Osteocyte (in vitro differentiated cells): ENCODE data around the gene ATF7IP2. TPM values are rescaled to one million over a fixed set of nuclear protein-coding genes. Genes with fewer than 3 reads are reported as not detected.
"Not testable (repeated sequence)": the region's sequence is repeated elsewhere in the genome, so short reads cannot be mapped to it uniquely, and the experiment has no call there.

Experiments
- DNase-seq: peaks from one replicate; pipeline ENCODE4 v3.0.0; 2021; ENCODE audit warnings: mixed read lengths; ENCODE audit not compliant: unreplicated experiment; ENCODE audit errors: extremely low spot score
- H3K27ac Mint-ChIP-seq: one replicate; pipeline ENCODE4 v1.8.0; 2021; ENCODE audit warnings: mild to moderate bottlenecking, mixed read lengths; ENCODE audit not compliant: unreplicated experiment
- H3K27me3 Mint-ChIP-seq: one replicate; pipeline ENCODE4 v1.8.0; 2021; ENCODE audit warnings: mixed read lengths; ENCODE audit not compliant: unreplicated experiment
- H3K36me3 Mint-ChIP-seq: one replicate; pipeline ENCODE4 v1.8.0; 2021; ENCODE audit warnings: mixed read lengths; ENCODE audit not compliant: unreplicated experiment
- H3K4me1 Mint-ChIP-seq: one replicate; pipeline ENCODE4 v1.8.0; 2021; ENCODE audit warnings: mixed read lengths; ENCODE audit not compliant: unreplicated experiment
- H3K4me3 Mint-ChIP-seq: one replicate; pipeline ENCODE4 v1.8.0; 2021; ENCODE audit warnings: mild to moderate bottlenecking, moderate library complexity, mixed read lengths; ENCODE audit not compliant: unreplicated experiment
- H3K9me3 Mint-ChIP-seq: one replicate; pipeline ENCODE4 v1.8.0; 2021; ENCODE audit warnings: mixed read lengths; ENCODE audit not compliant: unreplicated experiment
- CTCF ChIP-seq: fragments of 200-600 bp; sonication (generic); IDR thresholded peaks from 2 replicates; pipeline ENCODE4 v1.5.0; 2021; ENCODE audit warnings: antibody characterized with exemption, mild to moderate bottlenecking, moderate library complexity
- total RNA-seq: library from RNA; stranded (reverse); gene quantifications from 2 replicates; pipeline ENCODE4 v1.2.1, GENCODE V29; 2021

The ATF7IP2 gene
- total RNA-seq, 1 donor from 2014 or later = 7.2 TPM

- Mint-ChIP-seq H3K36me3 (no peaks in the 10 kb centered on the region), H3K4me3 (no peak overlapping the region), H3K9me3 (no peaks in the 10 kb centered on the region), H3K4me1 (no peaks in the 10 kb centered on the region), H3K27me3 (no peaks in the 10 kb centered on the region), H3K27ac (no peak overlapping the region)
- TF ChIP-seq CTCF = no peak
- peak; percentile 23 for DNase-seq
Measured at GRCh38 chr16:10362077-10362863, 23.6 kb upstream of the ATF7IP2 start.

GRCh38 chr16:10362864-10363197 is 23.0 kb upstream of the ATF7IP2 start:
- peak; percentile 23 for DNase-seq
- H3K4me3 Mint-ChIP-seq, H3K27me3 Mint-ChIP-seq, H3K27ac Mint-ChIP-seq, H3K4me1 Mint-ChIP-seq, H3K36me3 Mint-ChIP-seq, H3K9me3 Mint-ChIP-seq: not testable (repeated sequence)

- not testable (repeated sequence) for H3K4me3 Mint-ChIP-seq, H3K36me3 Mint-ChIP-seq, H3K4me1 Mint-ChIP-seq, H3K27me3 Mint-ChIP-seq, H3K9me3 Mint-ChIP-seq, H3K27ac Mint-ChIP-seq
- DNase-seq = peak; percentile 17
Measured at GRCh38 chr16:10366619-10367018, 19.2 kb upstream of the ATF7IP2 start.

GRCh38 chr16:10367616-10368188 is 18.2 kb upstream of the ATF7IP2 start:
- Mint-ChIP-seq H3K27me3 (no peaks in the 10 kb centered on the region), H3K36me3 (no peaks in the 10 kb centered on the region), H3K27ac (no peak overlapping the region), H3K4me3 (no peak overlapping the region), H3K4me1 (no peaks in the 10 kb centered on the region), H3K9me3 (no peaks in the 10 kb centered on the region)
- TF ChIP-seq CTCF = no peak
- DNase-seq = peak; percentile 44

- TF ChIP-seq CTCF = no peak
- Mint-ChIP-seq H3K27ac (no peak overlapping the region), H3K4me3 (no peak overlapping the region), H3K36me3 (no peaks in the 10 kb centered on the region), H3K4me1 (no peaks in the 10 kb centered on the region), H3K9me3 (no peaks in the 10 kb centered on the region), H3K27me3 (no peaks in the 10 kb centered on the region)
- peak; percentile 25 for DNase-seq
Measured at GRCh38 chr16:10368969-10369551, 16.8 kb upstream of the ATF7IP2 start.

- Mint-ChIP-seq H3K27me3 (no peaks in the 10 kb centered on the region), H3K27ac (no peak overlapping the region), H3K4me3 (no peak overlapping the region), H3K4me1 (no peaks in the 10 kb centered on the region), H3K36me3 (no peaks in the 10 kb centered on the region), H3K9me3 (no peaks in the 10 kb centered on the region)
- no peak for TF ChIP-seq CTCF
- DNase-seq = no peak
Measured at GRCh38 chr16:10370096-10370726, 15.7 kb upstream of the ATF7IP2 start.
